ENCODE data around the gene ENTHD1.
"Not testable (repeated sequence)": the region's sequence is repeated elsewhere in the genome, so short reads cannot be mapped to it uniquely, and the experiment has no call there.

The ENTHD1 gene

DNA sequence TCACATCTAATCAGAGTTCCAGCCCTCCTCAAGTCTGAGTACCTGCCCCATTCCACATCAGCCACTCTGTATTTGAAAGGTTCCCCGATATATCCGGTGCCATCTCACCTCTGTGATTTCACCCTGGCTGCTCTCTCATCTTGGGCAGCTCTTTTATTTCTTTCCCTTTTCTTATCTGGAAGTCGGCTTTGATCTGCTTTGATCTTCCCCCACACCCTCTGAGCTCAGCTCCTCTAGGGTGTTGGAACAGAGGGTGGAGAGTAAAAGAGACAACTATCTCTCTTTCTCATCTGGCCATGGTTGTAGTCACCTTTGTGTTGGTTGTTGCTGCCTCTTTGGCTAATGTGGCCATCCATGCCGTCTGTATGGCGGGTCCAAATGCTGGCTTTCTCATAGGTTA is 108.3 kb downstream of the ENTHD1 start:
- no peak for DNase-seq (ENCODE audit: low read depth)

DNA sequence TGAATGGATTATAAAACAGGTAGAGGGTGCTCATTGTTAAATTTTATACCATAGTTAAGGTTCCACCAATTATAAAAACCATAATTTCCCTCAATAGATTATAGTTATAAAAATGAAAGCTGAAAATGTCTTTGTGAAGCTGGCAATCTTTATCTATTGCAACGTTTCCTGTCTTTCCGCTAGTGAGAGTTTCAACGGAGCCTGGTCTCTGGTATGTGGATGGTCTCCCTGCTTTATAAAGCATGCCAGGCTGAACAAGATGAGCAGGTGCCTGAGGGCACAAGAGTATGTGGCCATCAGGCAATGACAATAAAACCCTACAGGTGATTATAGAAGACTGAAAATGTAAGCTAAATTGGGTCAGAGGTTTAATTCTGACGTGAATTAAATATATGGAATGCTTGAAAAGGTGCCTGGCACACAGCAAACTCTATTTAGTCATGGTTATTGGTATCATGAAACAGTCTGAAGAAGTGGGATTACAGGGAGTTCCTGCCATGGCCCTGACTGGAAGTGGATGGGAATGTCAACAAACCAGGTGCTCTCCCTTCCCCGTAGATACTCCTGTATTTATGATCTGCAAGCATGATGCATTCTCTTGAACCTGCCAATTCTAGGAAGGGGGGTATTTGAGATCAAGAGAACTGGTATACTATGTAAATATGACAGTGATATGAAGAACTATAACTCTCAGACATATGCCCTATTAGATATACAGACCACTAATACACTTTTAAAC is 115.7 kb downstream of the ENTHD1 start:
- DNase-seq (ENCODE audit: low read depth), result no peak

DNA sequence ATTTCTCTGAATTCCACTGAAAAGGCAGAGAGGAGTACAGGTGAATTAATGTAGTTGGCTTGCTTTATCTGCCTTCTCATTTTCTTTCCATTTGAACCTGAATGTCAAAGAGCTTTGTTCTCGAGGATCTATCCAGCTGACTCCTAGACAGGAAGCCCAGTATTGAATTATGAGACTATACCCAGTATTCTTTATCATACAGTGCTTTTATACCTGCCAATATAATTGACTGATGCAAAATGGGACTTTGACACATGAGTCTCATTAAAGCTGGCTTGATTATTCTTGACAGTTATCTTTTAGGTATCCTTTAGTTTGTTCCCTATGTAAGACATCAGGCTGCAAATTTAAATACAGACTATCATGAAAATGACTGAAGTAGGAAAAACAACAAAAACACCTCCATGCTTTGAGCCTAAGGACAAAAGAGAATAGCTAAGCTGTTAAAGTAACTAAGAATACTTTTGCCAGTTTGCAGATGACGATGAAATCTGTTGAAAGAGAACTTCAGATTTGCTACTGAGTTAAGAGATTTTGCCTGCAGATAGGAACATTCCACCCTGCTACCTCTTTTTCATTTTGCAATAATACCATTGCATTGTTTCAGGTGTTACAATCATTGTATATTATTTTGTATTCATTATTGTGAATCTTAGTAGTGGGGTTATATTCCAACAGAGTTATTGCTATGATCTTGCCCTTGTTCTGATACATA is 117.1 kb downstream of the ENTHD1 start:
- DNase-seq (ENCODE audit: low read depth), result no peak

DNA sequence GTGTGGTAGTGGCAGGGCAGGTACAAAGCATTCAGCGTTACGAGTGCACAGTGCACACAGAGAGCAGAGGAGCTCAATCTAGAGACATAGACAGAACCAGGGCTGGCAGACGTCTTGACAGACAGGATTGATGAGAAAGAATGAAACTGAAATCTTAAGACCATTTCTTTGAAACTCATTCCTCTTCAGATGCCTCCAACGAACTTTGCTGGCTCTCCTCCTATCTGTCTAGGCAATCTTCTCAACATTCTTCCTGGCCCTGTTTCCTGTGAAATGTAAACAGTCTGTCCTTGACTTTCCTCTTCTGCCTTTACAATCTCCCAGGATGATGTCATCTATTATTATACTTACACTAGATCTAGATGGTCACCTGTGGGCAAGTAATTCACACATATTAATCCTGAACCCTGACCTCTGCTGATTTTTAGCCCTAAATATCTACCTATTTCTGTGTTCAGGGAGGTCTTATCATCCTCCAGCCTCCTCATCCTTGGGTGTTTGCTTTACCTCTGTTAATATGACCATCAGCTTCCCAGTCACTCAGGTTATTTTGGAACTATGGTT is 119.5 kb downstream of the ENTHD1 start:
- no peak for DNase-seq (ENCODE audit: low read depth)

DNA sequence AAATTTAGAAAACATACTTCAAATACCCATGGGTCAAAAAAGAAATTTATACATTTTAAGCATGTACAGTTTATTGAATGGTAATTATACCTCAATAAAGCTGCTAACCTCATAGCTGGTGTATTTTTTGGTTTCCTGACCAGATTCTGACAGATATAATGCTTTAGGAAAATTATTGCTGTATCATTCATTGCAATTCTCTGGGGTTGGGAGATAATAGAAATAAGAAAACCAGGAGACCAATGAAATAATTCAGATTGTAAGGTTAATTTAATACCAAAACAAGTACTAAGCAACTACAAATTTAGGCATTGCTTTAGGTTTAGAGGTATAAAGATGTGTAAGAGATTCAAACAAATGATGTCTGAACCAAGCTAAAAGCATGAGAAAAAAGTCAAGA is 120.1 kb downstream of the ENTHD1 start:
- no peak for DNase-seq (ENCODE audit: low read depth)

DNA sequence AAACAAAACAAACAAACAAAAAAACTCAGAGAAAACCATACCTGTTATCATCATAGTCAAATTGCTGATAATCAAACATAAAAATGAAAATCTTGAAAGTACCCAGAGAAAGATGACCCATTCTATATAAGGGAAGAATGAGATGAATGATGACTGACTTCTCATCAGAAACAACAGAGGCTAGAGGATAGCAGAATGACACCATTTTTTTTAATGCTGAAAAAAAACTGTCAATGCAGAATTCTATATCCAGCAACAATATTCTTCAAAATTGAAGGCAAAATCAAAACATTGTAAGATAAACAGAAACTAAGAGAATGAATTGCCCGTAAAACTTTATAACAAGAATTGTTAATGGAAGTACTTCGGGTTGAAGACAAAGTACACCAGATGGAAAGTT is 122.1 kb downstream of the ENTHD1 start:
- no peak for DNase-seq (ENCODE audit: low read depth)

DNA sequence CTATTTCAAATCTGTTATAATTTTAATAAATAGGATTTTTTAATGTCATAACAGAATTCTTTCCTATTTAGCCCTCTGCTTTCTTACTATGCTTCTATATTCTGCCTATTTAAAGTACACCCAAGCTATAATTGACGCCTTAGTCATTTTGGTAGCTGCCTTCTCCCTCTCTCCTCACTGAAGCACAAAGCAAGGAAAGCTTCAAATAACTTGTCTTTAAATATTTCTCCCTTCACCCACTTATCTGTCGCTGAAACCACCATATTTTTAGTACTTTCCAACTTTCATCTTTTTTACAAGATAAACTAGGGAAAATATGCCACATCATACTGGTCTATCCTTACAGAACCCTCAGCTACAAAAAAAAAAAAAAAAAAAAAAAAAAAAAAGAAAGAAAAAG is 127.9 kb downstream of the ENTHD1 start:
- DNase-seq (ENCODE audit: low read depth), result no peak

DNA sequence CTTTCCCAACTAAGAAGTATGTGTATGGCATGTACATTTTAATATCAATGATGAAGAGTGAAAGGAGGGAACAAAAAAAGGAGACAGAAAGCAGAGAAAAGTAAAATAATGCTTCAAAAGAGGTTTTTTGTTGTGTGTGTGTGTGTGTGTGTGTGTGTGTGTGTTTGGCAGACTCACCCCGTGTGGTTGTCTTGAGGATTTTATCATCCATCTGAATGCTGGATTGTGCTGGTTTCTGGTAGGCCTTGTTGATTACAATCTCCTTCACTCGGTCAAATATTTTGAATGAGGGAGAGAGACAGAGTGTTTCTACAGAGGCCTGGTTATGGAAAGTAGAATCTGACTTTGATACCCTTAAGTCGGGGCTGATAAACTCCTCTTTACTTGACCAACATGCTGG is 128.5 kb downstream of the ENTHD1 start:
- no peak for DNase-seq (ENCODE audit: low read depth)

DNA sequence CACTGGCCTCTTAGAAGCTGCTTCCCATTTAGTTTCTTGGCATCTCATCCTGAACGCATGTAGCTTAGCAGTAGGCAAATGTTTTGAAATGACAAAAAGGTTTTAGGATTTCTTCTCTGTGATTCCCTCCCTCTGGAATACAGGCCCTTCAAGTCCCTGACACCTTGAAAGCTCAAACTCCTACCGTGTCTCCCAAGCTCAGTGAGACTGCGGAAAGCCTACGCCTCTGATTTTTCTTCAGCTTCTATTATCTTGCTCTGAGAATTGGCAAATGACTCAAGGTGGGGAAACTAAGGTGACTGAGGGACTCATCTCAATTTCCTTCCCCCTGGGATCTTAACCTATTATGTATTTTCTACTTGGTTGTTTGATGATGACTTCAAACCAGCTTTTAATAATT is 130.3 kb downstream of the ENTHD1 start:
- DNase-seq (ENCODE audit: low read depth), result no peak

DNA sequence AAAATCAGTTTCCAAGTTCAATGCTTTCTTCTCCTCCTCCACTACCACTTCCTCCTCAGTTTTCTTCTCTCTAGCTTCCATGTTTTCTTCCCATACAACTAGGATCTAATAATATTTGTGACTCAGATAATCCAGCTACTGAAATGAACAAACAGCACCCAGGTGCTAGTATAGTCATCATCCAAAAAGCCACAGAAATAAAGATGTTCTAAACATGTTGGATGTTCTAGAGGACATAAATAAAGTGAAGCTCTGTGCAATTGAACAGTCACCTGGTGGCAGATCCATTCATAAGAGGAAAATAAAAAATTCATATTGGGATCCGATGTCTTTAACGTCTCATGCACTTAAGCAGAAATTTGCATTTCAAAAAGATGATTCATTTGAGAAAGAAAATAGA is 142.8 kb downstream of the ENTHD1 start:
- no peak for DNase-seq (ENCODE audit: low read depth)

DNA sequence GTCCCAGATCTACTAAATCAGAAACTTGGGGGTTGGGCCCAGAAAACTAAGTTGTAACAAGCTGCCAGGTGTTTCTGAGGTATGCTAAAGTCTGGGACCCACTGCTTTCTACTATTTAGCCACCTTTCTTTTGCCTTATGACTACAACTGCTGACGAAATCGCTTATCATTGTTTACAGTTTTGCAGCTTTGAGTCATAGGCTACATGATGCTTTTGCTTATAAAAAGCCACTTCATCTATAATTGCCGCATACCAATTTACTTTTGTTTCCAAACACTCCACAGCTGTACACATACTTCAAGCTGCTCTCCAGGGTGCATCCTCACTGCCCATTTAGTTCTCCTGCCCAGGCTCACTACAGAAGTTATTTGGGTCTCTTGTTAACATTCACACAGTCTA is 144.7 kb downstream of the ENTHD1 start:
- no peak for DNase-seq (ENCODE audit: low read depth)

DNA sequence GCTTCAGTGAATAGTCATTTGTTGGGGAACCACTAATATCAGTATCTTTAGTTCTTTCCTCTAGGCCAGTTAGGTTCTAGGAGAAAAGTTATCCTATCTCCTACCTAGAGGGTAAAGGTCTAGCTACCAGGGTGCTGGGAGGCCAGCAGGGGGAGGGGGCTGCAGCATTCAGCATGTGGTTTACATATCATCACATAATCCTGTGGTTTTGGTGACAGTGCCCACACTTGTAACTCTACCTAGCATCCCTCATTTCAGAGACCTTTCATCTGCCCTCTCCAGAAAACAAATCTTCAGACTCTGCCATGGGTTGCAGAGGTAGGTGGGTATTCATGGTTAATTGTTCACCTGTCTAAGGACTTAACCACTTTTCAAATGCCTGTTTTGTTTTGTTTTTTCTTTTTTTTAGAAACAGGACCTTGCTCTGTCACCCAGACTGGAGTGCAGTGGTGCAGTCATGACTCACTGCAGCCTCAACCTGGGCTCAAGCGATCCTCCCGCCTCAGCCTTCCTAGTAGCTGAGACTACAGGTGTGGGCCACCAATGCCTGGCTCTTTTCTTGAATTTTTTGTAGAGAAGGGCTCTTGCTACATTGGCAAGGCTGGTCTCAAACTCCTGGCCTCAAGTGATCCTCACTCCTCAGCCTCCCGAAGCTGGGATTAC is 146.8 kb downstream of the ENTHD1 start:
- DNase-seq (ENCODE audit: low read depth), result no peak

DNA sequence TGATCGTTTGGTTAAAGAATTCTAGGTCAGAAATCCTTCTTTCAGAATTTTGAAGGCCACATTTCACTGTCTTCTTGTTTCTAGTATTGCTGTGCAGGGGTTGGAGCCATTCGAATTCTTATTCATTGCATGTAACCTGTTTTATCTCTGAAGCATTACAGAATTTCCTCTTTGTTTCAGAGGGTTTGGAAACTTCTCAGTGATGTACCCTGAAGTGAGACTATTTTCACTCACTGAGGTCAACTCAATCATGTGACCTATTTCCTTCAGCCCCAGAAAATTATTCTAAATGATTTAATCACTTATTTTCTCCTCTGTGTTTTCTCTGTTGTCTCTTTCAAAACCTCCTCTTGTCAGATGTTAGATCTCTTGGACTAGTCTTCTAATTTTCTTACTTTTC is 147.8 kb downstream of the ENTHD1 start:
- no peak for DNase-seq (ENCODE audit: low read depth)

DNA sequence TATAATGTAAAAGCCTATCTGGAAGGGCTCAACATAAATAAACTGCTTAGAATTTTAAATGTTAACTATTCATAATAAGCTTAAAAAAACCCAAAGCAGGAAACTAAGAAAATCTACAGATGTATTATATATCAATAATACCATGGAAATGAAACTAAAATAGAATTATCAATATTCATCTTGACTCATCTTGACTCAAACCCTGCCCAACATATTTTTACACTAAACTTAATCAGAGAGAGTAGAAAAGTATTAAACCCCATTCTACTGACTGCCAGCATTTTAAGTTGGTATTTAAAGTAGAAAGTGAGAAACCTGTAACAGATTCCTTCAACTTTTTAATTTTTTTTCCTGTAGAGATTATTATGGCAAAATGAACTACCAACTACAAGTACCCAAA is 149.2 kb downstream of the ENTHD1 start:
- DNase-seq (ENCODE audit: low read depth), result no peak

DNA sequence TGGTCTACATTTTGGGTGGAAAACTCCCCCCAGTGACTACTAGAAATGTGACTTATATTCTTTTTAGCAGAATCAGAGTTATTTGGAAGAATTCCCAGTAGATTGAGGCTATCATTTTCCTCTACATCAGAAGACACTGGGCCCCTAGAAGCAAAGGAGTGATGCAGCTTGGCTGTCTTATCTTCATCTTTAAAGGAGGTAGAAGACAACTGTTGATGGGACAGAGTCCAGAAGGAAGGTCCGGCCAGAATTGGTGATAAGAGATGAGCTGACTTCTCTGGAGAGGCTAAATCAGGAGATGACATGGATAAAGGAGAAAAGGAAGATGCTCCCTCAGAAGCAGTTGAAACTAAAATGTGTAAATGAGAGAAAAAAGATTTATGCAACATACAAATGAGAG is 149.6 kb downstream of the ENTHD1 start:
- DNase-seq (ENCODE audit: low read depth), result no peak

DNA sequence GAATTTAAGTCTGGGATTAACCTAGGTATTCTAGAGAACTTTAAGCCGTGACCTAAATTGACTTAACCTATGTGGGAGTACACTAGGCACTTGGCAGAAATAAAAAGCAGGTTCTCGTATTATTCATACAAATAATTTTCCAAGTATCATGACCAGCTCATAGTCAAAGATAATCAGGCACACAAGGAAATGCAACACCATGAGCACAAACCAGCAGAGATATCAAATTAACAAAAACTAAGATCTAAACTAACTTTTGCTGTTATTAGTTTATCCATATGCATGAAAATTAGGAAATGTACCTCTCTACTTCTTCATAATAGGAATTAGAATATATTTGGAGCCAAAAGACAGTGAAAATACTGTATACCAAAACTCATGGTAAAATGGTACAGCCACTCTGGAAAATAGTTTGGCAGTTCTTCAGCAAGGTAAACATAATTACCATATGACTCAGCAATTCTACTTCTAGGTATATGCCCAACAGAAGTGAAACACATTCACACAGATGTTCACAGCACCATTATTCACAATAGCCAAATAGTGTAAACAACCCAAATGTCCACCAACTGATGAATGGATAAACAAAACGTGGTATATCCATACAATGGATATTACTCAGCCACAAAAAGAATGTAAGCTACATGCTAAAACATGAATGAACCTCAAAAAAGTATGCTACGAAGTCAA is 154.1 kb downstream of the ENTHD1 start:
- DNase-seq (ENCODE audit: low read depth), result no peak

DNA sequence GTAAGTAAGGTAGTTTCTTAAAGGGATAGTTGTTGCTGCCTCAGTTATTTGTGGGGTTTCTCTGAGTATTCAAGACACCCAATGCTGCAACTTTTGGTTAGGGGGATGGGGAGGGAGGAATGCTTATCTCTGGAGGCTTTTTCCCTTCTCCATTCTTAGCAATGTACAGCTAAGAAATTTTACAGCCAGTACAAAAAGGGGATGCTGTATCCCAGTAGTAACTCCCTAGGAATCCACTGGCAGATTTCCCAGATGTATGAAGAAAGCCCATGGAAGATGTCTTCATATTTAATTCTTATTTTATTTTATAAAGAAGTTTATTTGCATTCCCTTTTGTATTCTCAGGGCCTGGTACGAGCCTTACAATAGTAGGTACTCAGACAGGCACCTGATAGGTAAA is 154.8 kb downstream of the ENTHD1 start:
- DNase-seq (ENCODE audit: low read depth), result no peak

DNA sequence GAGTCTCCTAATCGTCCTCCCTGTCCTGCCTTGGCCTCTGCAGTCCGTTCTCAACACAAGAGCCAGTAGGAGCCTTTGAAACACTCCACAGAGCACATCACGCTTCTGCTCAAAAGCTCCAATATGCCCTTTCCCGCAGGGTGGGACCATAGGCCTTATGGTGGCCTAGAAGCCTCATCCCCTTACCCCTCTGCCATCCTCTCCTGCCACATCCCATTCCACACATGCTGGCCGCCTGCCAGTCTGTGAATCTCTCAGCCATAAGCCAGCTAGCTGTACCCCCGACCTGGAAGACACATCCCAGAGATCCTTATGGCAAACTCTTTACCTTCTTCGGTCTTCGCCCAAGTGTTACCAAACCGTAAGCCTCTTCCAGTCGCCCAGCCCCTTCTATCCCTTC is 157.8 kb downstream of the ENTHD1 start:
- DNase-seq (ENCODE audit: low read depth), result no peak

DNA sequence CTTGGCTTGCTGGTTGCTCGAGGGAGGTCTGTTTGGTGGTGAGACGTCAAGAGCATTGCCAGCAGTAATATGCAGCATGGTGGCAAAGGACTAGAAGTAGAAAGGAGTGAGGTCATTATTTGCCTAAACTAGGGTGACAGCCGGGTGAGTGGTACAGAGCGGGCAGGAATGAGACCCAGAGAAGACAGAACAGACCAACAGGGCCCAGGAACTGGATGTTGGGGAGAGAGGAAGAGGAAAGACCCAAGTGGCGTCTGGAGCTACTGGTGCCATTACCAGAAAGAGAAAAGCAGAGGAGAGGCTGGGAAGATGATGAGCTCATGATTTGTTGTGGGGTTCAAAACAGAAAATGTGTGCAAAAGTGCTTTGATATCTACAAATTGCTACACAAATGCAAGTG is 158.7 kb downstream of the ENTHD1 start:
- DNase-seq (ENCODE audit: low read depth), result no peak

DNA sequence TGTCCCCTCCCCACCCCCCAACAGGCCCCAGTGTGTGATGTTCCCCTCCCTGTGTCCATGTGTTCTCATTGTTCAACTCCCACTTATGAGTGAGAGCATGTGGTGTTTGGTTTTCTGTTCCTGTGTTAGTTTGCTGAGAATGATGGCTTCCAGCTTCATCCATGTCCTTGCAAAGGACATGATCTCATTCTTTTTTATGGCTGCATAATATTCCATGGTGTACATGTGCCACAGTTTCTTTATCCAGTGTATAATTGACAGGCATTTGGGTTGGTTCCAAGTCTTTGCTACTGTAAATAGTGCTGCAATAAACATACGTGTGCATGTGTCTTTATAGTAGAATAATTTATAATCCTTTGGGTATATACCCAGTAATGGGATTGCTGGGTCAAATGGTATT is 159.5 kb downstream of the ENTHD1 start:
- not testable (repeated sequence) for DNase-seq (ENCODE audit: low read depth)

DNA sequence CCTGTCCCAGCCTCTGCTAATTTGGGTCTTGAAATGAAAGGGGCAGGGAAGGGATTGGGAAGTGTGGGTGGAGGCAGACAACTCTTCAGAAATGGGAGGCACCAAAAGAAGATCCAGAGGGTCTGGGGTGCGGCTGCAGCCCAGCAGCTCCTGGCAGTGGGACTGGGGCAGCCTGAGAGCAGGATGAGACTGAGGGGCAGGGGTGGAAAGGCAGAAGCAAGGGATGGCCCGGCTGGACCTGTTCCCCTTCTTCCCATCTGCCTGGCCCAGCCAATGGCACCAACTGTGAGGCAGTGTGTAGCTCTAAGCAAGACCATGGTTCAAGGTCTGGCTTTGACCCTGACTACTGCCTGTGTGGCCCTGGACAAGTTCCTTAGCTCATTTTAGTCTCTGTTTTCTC is 160.4 kb downstream of the ENTHD1 start:
- no peak for DNase-seq (ENCODE audit: low read depth)

DNA sequence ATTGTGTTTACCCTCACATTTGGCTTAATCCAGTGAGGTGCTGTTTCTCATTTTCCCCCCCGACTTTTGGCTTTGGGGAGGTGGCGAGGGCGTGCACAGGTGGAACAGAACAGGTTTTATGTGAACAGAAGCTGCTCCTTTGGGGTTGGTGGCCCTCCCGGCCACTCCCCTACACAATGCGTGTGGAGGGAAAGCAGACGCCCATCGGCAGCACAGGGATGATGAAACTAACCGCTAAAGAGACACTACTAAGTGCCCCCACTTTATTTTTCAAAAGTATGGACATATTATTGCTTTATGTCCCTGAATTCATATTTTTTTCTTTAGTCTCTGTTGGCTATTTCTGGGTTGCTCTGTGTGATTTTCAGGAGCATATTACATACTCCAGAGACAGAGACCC is 160.9 kb downstream of the ENTHD1 start:
- DNase-seq (ENCODE audit: low read depth), result no peak
